ENCODE results near the gene SCNN1A.

The SCNN1A gene

GRCh38 chr12:6375269-6376078, at the start of gene SCNN1A:
SCNN1A (minus strand) TSS chr12:6375563; CDS start chr12:6374783, 780 bp downstream.
- Histone ChIP-seq H3K27me3 (ENCODE audit: control insufficient read depth, insufficient read depth, low read length) (no peaks in the 10 kb centered on the region), H3K4me3 (ENCODE audit: low read length) (peak within 1 kb of the TSS; percentile 66), H3K4me1 (ENCODE audit: control insufficient read depth, low read depth, low read length) (peaks cover 40% of the 10 kb centered on the region), H3K36me3 (ENCODE audit: control insufficient read depth, low read depth, low read length) (no peaks in the 10 kb centered on the region), H3K9me3 (ENCODE audit: control insufficient read depth, low read depth, low read length) (no peaks in the 10 kb centered on the region), H3K9ac (ENCODE audit: low read length) (peak within 1 kb of the TSS; percentile 65), H3K27ac (ENCODE audit: low read length) (peak within 1 kb of the TSS; percentile 85)

- Histone ChIP-seq H3K27ac (ENCODE audit: low read length) (no peak overlapping the region), H3K9ac (ENCODE audit: low read length) (no peak overlapping the region), H3K4me1 (ENCODE audit: control insufficient read depth, low read depth, low read length) (no peaks in the 10 kb centered on the region), H3K36me3 (ENCODE audit: control insufficient read depth, low read depth, low read length) (no peaks in the 10 kb centered on the region), H3K27me3 (ENCODE audit: control insufficient read depth, insufficient read depth, low read length) (no peaks in the 10 kb centered on the region), H3K4me3 (ENCODE audit: low read length) (no peak overlapping the region), H3K9me3 (ENCODE audit: control insufficient read depth, low read depth, low read length) (no peaks in the 10 kb centered on the region)
Observed at GRCh38 chr12:6424866-6425265, 49.5 kb upstream of the SCNN1A start.

DNA sequence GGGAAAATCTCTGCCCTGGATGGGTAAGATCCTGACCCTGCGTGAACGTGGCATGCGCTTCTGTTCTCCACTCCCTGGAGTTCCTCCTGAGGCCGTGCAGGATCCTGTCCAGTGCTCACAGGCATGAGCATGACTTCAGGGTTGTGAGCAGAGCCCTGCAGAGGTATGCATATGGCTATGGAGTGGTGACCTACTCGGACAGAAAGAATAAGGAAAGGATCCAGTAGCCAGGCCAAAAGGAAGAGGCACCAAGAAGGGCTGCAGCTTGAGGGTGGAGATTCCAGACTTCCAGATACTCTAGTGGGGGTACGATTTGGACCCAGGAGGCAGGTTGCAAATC, 48.6 kb upstream of the SCNN1A start:
- H3K27ac ChIP-seq (ENCODE audit: low read length), result no peak overlapping the region
- H3K4me1 ChIP-seq (ENCODE audit: control insufficient read depth, low read depth, low read length), result no peaks in the 10 kb centered on the region
- H3K9me3 ChIP-seq (ENCODE audit: control insufficient read depth, low read depth, low read length), result no peaks in the 10 kb centered on the region
- no peaks in the 10 kb centered on the region for H3K27me3 ChIP-seq (ENCODE audit: control insufficient read depth, insufficient read depth, low read length)
- H3K4me3 ChIP-seq (ENCODE audit: low read length), result no peak overlapping the region
- no peak overlapping the region for H3K9ac ChIP-seq (ENCODE audit: low read length)
- H3K36me3 ChIP-seq (ENCODE audit: control insufficient read depth, low read depth, low read length), result no peaks in the 10 kb centered on the region

GRCh38 chr12:6423267-6424007, 48.1 kb upstream of the SCNN1A start:
- no peaks in the 10 kb centered on the region for H3K4me1 ChIP-seq (ENCODE audit: control insufficient read depth, low read depth, low read length)

GRCh38 chr12:6420364-6420763, 45.0 kb upstream of the SCNN1A start:
- Histone ChIP-seq H3K36me3 (ENCODE audit: control insufficient read depth, low read depth, low read length) (no peaks in the 10 kb centered on the region), H3K9me3 (ENCODE audit: control insufficient read depth, low read depth, low read length) (no peaks in the 10 kb centered on the region), H3K27me3 (ENCODE audit: control insufficient read depth, insufficient read depth, low read length) (no peaks in the 10 kb centered on the region), H3K27ac (ENCODE audit: low read length) (no peak overlapping the region), H3K4me1 (ENCODE audit: control insufficient read depth, low read depth, low read length) (no peaks in the 10 kb centered on the region), H3K9ac (ENCODE audit: low read length) (no peak overlapping the region), H3K4me3 (ENCODE audit: low read length) (no peak overlapping the region)

More at GRCh38 chr12:6423267-6424007, 48.1 kb upstream of the SCNN1A start:
- no peaks in the 10 kb centered on the region for H3K36me3 ChIP-seq (ENCODE audit: control insufficient read depth, low read depth, low read length)
- H3K27ac ChIP-seq (ENCODE audit: low read length), result no peak overlapping the region
- no peaks in the 10 kb centered on the region for H3K27me3 ChIP-seq (ENCODE audit: control insufficient read depth, insufficient read depth, low read length)
- no peaks in the 10 kb centered on the region for H3K9me3 ChIP-seq (ENCODE audit: control insufficient read depth, low read depth, low read length)
- no peak overlapping the region for H3K4me3 ChIP-seq (ENCODE audit: low read length)
- no peak overlapping the region for H3K9ac ChIP-seq (ENCODE audit: low read length)

DNA sequence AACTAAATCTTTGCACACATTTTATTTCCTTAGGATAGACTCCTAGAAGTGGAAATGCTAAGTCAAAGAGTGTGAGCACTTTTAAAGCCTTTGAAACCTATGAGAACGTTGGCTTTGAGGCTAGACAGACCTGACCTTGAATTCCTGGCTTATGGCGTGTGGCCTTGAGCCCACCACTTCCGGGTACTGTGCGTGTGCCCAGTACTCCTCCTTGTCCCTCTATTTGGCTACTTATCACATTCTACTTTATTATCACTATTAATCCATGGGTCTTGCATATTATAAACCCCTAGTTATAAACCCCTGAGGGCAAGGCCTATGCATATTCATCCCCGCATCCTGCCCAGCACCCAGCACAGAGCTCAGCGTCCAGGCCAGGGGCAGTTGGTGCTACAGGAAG, 43.4 kb upstream of the SCNN1A start:
- H3K9ac ChIP-seq (ENCODE audit: low read length), result no peak overlapping the region
- no peaks in the 10 kb centered on the region for H3K9me3 ChIP-seq (ENCODE audit: control insufficient read depth, low read depth, low read length)
- H3K27me3 ChIP-seq (ENCODE audit: control insufficient read depth, insufficient read depth, low read length), result no peaks in the 10 kb centered on the region
- H3K4me3 ChIP-seq (ENCODE audit: low read length), result no peak overlapping the region
- H3K4me1 ChIP-seq (ENCODE audit: control insufficient read depth, low read depth, low read length), result no peaks in the 10 kb centered on the region
- no peaks in the 10 kb centered on the region for H3K36me3 ChIP-seq (ENCODE audit: control insufficient read depth, low read depth, low read length)
- H3K27ac ChIP-seq (ENCODE audit: low read length), result no peak overlapping the region

DNA sequence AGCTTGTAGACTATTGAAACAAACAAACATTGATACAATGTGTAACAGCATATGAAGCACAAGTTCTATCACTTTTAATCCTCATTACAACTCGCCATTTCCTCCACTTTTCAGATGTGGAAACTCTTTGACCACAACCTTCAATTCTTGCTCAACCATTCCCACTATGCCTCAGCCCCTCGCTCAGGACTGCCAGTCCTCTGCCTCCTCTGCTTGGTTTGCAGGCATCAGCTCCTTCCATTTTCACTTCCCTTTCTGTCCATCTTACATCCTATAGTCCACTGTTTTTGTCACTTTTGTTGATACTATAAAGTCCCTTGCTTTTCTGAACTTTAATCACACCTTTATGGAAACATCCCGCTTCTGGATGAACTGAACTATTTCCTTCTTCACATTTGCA, 41.2 kb upstream of the SCNN1A start:
- Histone ChIP-seq H3K9ac (ENCODE audit: low read length) (no peak overlapping the region), H3K4me1 (ENCODE audit: control insufficient read depth, low read depth, low read length) (no peaks in the 10 kb centered on the region), H3K4me3 (ENCODE audit: low read length) (no peak overlapping the region), H3K27me3 (ENCODE audit: control insufficient read depth, insufficient read depth, low read length) (no peaks in the 10 kb centered on the region), H3K27ac (ENCODE audit: low read length) (no peak overlapping the region), H3K9me3 (ENCODE audit: control insufficient read depth, low read depth, low read length) (no peaks in the 10 kb centered on the region), H3K36me3 (ENCODE audit: control insufficient read depth, low read depth, low read length) (no peaks in the 10 kb centered on the region)

DNA sequence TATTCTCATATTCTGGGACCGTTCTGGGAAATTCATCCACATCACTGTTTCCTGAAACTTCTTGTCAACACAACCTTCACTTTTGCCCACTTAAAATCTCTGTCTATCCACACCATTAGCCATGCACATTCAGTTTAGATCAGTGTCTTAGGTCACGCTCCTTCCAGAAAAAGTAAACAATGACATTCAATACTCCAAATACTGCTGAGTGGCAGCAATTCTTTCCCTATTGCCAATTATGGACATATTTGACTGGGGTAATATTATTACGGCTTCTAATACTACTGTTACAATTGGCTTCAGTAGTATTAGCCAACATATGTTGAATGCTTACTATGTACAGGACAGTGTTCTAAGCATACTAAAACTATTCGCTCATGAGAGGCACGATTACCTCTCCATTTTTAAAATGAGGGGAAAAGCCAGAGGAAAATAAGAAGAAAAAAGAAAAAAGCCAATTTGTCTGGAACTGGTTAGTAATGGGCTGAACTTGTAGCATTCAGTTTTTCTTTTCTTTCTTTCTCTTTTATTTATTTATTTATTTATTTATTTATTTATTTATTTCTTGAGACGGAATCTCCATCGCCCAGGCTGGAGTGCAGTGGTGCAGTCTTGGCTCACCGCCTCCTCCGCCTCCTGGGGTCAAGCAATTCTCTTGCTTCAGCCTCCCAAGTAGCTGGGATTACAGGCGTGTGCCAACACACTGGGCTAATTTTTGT, 32.0 kb upstream of the SCNN1A start:
- Histone ChIP-seq H3K4me1 (ENCODE audit: control insufficient read depth, low read depth, low read length) (no peaks in the 10 kb centered on the region), H3K27ac (ENCODE audit: low read length) (no peak overlapping the region), H3K9ac (ENCODE audit: low read length) (no peak overlapping the region), H3K27me3 (ENCODE audit: control insufficient read depth, insufficient read depth, low read length) (no peaks in the 10 kb centered on the region), H3K9me3 (ENCODE audit: control insufficient read depth, low read depth, low read length) (no peaks in the 10 kb centered on the region), H3K36me3 (ENCODE audit: control insufficient read depth, low read depth, low read length) (no peaks in the 10 kb centered on the region), H3K4me3 (ENCODE audit: low read length) (no peak overlapping the region)

DNA sequence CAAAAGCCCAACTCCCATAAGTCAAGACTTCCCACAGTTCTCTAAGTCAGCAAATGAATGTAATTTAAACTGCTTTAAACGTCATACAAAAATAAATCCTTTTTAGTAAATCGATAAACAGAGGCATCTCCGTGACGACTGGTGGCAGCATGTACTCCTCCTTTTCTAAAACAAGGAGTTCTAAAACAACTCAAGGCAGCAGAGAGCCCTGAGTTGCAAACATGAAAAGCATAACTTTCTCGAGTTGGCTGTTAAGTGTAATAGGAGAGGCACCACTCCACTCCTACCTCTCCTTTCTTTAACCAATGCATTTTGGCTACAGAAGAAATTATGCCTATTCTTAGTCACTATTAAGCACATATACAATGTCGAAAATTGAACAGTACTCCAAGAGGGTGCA, 30.6 kb upstream of the SCNN1A start:
- no peak overlapping the region for H3K4me3 ChIP-seq (ENCODE audit: low read length)

GRCh38 chr12:6404390-6404789, 29.0 kb upstream of the SCNN1A start:
- Histone ChIP-seq H3K27me3 (ENCODE audit: control insufficient read depth, insufficient read depth, low read length) (no peaks in the 10 kb centered on the region), H3K4me1 (ENCODE audit: control insufficient read depth, low read depth, low read length) (no peaks in the 10 kb centered on the region), H3K27ac (ENCODE audit: low read length) (no peak overlapping the region), H3K9ac (ENCODE audit: low read length) (no peak overlapping the region), H3K9me3 (ENCODE audit: control insufficient read depth, low read depth, low read length) (no peaks in the 10 kb centered on the region), H3K4me3 (ENCODE audit: low read length) (no peak overlapping the region), H3K36me3 (ENCODE audit: control insufficient read depth, low read depth, low read length) (no peaks in the 10 kb centered on the region)

More for the DNA sequence above, 30.6 kb upstream of the SCNN1A start:
- Histone ChIP-seq H3K9me3 (ENCODE audit: control insufficient read depth, low read depth, low read length) (no peaks in the 10 kb centered on the region), H3K36me3 (ENCODE audit: control insufficient read depth, low read depth, low read length) (no peaks in the 10 kb centered on the region), H3K27ac (ENCODE audit: low read length) (no peak overlapping the region), H3K9ac (ENCODE audit: low read length) (no peak overlapping the region), H3K27me3 (ENCODE audit: control insufficient read depth, insufficient read depth, low read length) (no peaks in the 10 kb centered on the region), H3K4me1 (ENCODE audit: control insufficient read depth, low read depth, low read length) (no peaks in the 10 kb centered on the region)

DNA sequence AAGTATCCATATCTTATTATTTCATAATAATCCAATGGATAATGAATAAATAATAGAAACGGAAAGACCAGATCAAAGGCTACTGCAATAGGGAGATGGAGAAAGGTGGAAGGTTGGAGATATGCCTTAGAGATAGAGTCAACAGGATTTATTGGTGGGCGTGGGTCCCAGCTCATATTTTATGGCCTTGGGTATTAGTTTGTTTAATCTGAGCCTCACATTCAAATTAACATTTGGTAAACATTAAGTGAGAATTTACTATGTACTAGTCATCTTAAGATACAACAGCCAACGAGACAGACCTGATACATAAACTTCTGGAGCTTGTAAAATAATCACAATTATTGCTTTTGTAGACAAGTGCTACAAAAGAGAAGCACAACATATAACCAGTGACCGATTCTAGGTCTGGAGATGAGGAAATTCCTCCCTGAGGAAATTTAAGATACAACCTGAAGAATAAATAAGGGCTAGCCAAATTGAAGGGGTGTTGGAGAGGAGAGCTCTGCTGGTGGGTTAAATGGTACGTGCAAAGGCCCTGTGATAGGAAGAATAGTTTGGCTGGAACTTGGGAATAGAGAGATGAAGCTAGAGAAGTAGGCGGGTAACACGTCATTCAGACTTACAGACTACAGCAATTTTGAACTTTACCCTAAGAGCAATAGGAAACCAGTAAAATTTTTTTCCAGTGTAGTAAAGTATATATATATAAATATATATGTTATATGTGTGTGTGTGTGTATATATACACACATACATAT, 24.7 kb upstream of the SCNN1A start:
- Histone ChIP-seq H3K9me3 (ENCODE audit: control insufficient read depth, low read depth, low read length) (no peaks in the 10 kb centered on the region), H3K9ac (ENCODE audit: low read length) (no peak overlapping the region), H3K4me1 (ENCODE audit: control insufficient read depth, low read depth, low read length) (peaks cover 10% of the 10 kb centered on the region), H3K4me3 (ENCODE audit: low read length) (no peak overlapping the region), H3K36me3 (ENCODE audit: control insufficient read depth, low read depth, low read length) (no peaks in the 10 kb centered on the region), H3K27ac (ENCODE audit: low read length) (no peak overlapping the region), H3K27me3 (ENCODE audit: control insufficient read depth, insufficient read depth, low read length) (no peaks in the 10 kb centered on the region)
